Effector memory CD4-positive, alpha-beta T cell (primary cell): Measurements from ENCODE around the gene SETD2.

Experiments used
- DNase-seq, 3 donors: peaks; one replicate each; pipeline ENCODE4 v3.0.0-alpha.2; 2020
- H3K27ac ChIP-seq: 2 replicates; pipeline ENCODE4 v1.7.0; 2013; ENCODE audit warnings: mild to moderate bottlenecking, low read length, moderate library complexity; ENCODE audit not compliant: insufficient read depth, poor library complexity, severe bottlenecking
- H3K27me3 ChIP-seq: replicated peaks from 2 replicates; pipeline ENCODE4 v1.7.0; 2013; ENCODE audit warnings: mild to moderate bottlenecking, low read length; ENCODE audit not compliant: insufficient read depth, control insufficient read depth, poor library complexity, severe bottlenecking
- H3K36me3 ChIP-seq: 2 replicates; pipeline ENCODE4 v1.7.0; 2013; ENCODE audit warnings: mild to moderate bottlenecking, low read length, moderate library complexity; ENCODE audit not compliant: control insufficient read depth, insufficient read depth
- H3K4me1 ChIP-seq: 2 replicates; pipeline ENCODE4 v1.7.0; 2013; ENCODE audit warnings: low read length, mild to moderate bottlenecking; ENCODE audit not compliant: control insufficient read depth, insufficient read depth, poor library complexity, severe bottlenecking
- H3K4me3 ChIP-seq: 2 replicates; pipeline ENCODE4 v1.7.0; 2013; ENCODE audit warnings: low read length, low read depth, mild to moderate bottlenecking; ENCODE audit not compliant: insufficient read depth, poor library complexity, severe bottlenecking
- H3K9me3 ChIP-seq: 2 replicates; pipeline ENCODE4 v1.7.0; 2013; ENCODE audit warnings: mild to moderate bottlenecking, low read length, moderate library complexity; ENCODE audit not compliant: control insufficient read depth

Gene SETD2

DNA sequence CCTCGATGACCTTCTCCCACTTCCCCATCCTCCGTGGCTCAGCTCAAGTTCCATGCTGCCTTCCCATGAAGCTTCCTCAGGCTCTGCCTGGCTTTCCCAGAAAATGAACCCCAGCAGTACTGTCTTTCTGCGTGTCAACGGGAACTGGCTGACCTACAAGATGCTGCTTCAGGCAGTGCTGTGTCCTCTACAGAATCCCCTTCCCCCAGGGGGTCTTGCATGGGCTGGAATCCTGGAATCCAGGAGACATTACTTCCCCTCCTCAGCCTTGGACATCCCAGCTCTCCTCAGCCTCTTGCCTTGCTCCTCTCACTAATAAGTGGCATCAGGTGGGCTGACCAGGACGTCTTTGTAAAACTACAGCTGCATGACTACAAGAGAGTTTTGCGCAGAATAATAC, 192.8 kb downstream of the SETD2 start:
- DNase-seq, result no peak
- H3K4me3 ChIP-seq, result no peak overlapping the region
- no peaks in the 10 kb centered on the region for H3K27me3 ChIP-seq
- no peak overlapping the region for H3K27ac ChIP-seq
- no peaks in the 10 kb centered on the region for H3K9me3 ChIP-seq
- H3K4me1 ChIP-seq, result peaks cover 52% of the 10 kb centered on the region
- H3K36me3 ChIP-seq, result peaks cover 10% of the 10 kb centered on the region

DNA sequence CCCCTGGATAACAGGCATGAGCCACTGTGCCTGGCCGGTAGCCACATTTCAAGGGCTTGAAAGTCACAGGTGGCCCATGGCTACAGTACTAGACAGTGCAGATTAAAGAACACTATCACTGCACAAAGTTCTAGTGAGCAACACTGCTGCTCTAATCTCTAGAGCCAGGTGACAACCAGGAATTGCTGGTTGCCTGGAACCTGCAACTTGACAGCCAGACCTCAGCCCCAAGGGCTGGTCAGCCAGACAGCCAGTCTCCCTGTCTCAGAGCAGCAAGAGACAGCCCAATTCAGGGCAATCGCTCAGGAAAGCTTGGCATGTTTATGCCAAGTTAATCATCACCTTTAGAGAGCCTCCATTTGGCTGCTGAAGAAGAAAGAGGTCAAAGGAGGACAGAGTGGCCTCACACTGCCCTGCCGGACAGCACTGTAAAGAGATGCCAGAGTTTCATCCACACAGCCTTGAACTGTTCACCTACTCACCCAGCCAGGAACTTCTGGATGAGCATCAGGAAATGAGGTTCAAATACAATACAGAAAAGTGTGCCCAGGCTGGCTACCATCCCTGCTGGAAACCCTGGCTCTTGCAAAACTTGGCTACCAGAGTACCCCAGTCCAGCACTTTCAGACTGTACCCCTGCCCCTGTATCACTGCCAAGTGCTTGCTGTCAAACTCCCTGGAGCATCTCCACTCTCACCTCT, 193.4 kb downstream of the SETD2 start:
- Histone ChIP-seq H3K27ac (no peak overlapping the region), H3K4me1 (peaks cover 47% of the 10 kb centered on the region), H3K36me3 (peaks cover 14% of the 10 kb centered on the region)

DNA sequence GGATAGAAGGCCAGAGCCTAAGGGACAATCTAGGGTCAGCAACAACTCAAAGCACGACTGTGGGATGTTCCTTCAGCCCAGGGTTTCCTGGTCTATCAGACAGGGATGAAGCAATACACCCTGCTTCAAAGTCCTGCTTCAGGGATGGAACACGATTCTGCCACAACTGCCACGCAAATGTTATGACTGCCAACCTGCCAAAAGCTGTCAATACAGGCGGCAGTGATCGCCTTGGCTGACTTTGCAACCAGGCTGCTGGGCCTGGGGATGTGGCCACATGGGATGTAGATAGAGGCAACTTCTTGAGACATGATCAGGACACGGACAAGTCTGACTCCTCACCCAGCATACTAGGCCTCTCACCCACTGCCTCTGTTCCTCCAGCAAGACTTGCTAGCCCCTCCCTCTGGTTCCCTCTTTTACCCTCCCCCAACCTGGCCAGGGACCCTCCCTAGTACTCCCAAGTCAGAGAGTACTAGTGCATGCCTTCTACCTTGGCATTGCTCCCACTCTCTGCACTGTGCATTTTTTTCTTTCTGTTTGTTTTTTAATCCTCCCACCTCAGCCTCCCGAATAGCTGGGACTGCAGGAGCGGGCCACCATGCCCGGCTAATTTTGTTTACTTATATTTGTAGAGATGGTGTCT, 195.0 kb downstream of the SETD2 start:
- no peak overlapping the region for H3K4me3 ChIP-seq
- H3K27ac ChIP-seq, result peak overlapping the region; percentile 1
- no peak for DNase-seq
- no peaks in the 10 kb centered on the region for H3K27me3 ChIP-seq
- H3K4me1 ChIP-seq, result peaks cover 46% of the 10 kb centered on the region
- peaks cover 17% of the 10 kb centered on the region for H3K36me3 ChIP-seq
- no peaks in the 10 kb centered on the region for H3K9me3 ChIP-seq

More for the DNA sequence above, 193.4 kb downstream of the SETD2 start:
- no peaks in the 10 kb centered on the region for H3K9me3 ChIP-seq
- no peaks in the 10 kb centered on the region for H3K27me3 ChIP-seq
- H3K4me3 ChIP-seq, result no peak overlapping the region
- no peak for DNase-seq

DNA sequence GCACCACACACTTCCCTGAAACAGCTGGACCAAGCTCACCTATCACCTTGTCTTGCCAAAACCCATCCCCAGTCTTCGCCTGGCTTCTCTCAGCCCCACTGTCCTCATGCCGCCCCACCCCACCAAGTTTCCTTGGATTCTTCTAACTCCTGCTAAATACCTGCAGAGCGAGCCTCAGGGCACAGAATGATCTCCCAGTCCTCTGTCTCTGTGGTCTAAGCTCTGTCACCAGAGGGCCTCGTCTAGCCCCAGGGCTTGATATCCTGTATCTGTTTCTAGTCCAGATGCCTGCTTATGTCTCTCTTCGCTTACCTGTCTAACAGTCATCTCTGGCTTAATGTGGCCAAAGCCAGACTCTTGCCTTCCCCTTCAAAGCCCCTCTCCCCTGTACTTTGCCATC, 197.1 kb downstream of the SETD2 start:
- no peak for DNase-seq
- H3K9me3 ChIP-seq, result no peaks in the 10 kb centered on the region
- no peak overlapping the region for H3K27ac ChIP-seq
- no peaks in the 10 kb centered on the region for H3K27me3 ChIP-seq
- peaks cover 40% of the 10 kb centered on the region for H3K4me1 ChIP-seq
- H3K36me3 ChIP-seq, result peaks cover 17% of the 10 kb centered on the region
- no peak overlapping the region for H3K4me3 ChIP-seq
